ENCODE measurements around the gene CHCHD10.
A peak's percentile ranks its signal among the peaks of the same experiment; 100 is the strongest.

The CHCHD10 gene

GRCh38 chr22:23772315-23772648, 4.5 kb upstream of the CHCHD10 start:
- no peak for ATAC-seq

DNA sequence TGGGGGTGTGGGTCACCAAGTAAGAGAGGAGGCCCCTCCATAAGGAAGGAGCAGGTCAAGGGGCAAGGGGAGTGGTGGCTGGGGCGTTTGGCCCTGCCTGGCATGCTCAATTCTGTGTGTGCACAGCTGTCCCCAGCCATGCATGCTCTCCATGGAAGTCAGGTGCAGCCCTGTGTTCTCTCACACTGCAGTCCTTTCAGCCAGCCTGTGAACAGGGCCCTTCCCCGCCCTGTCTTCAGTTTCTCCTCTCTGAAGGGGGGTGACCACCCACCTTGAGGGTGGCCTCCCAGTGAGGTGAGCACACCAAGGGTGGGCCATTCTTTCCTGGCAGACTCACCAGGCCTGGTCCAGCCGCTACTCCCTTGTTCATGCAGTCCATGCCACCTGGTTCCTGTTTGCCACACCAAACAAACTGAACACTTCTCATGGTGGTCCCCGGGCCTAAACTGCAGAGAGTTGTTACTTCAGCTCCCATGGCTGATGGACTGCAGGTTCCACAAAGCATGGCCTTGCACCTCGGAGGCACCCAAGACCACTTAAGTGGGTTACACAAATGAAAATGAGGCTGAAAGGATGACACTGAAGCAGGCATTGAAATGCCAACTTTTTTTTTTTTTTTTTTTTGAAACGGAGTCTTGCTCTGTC, 1.7 kb upstream of the CHCHD10 start:
- ATAC-seq = no peak

GRCh38 chr22:23767303-23767672, 484 bp downstream of the CHCHD10 start:
- ATAC-seq = peak in 1 of 2 donors; percentile 5

- no peak for ATAC-seq
These were observed 2.6 kb downstream of the CHCHD10 start for GRCh38 chr22:23764899-23765881.

DNA sequence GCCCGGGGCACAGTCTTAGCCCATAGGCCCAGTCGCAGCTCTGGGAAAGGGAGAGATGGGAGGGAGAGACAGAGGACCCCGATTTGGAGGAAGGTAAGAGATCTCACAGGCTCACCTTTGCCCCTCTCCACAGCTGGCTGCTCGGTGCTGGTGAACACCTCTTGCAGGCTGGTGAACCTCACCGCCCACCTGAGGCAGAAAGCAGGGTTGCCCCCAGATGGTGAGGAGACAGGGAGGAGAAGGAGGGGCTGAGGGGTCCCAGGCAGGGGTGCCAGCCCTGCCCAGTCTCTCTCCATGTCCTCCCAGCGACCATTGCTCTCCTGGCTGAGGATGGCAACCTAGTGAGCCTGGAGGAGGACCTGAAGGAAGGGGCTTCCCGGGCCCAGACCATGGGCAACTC, 3.8 kb downstream of the CHCHD10 start:
- ATAC-seq = no peak

GRCh38 chr22:23763579-23763945, 4.2 kb downstream of the CHCHD10 start:
- peak; percentile 14 to 44 for ATAC-seq

GRCh38 chr22:23762842-23763578, 4.8 kb downstream of the CHCHD10 start, which contains the start of gene C22orf15:
C22orf15 (plus strand) TSS chr22:23762990; CDS start chr22:23763307, 317 bp downstream.
- ATAC-seq = no peak

GRCh38 chr22:23760056-23760455, 7.7 kb downstream of the CHCHD10 start:
- no peak for ATAC-seq

DNA sequence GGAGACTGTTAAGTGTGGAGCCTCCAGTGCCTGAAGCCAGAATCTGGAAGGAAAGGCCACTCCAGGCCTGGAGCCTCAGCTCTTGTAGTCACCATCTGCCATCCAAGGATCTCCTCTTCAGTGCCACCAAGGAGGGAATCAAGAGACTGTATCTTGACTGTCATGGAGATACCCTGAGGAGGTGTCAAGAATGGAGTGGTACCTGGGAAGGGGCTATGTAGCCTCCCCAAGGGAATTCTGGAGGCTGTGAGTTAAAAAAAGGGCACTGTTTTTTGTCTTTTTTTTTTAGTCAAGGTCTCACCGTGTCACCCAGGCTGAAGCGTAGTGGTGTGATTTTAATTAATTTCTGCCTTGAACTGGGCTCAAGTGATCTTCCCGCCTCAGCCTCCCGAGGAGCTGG, 8.2 kb downstream of the CHCHD10 start:
- ATAC-seq = no peak

GRCh38 chr22:23756891-23757290, 10.9 kb downstream of the CHCHD10 start:
- no peak for ATAC-seq

DNA sequence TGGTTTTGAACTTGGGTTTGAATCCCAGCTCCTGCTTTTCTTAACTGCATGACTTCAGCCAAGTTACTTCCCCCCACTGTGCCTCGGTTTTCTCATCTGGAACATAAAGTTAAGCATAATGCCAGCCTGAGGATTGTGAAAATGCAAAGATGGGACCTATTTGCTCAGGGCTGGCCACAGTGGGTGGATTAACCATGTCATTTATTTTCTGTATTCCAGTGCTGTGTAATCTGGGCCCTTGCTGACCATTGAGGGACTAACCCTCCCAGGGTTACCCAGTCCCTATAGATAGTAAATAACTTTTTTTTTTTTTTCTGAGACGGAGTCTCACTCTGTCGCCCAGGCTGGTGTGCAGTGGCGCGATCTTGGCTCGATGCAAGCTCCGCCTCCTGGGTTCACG, 12.1 kb downstream of the CHCHD10 start:
- ATAC-seq = no peak

DNA sequence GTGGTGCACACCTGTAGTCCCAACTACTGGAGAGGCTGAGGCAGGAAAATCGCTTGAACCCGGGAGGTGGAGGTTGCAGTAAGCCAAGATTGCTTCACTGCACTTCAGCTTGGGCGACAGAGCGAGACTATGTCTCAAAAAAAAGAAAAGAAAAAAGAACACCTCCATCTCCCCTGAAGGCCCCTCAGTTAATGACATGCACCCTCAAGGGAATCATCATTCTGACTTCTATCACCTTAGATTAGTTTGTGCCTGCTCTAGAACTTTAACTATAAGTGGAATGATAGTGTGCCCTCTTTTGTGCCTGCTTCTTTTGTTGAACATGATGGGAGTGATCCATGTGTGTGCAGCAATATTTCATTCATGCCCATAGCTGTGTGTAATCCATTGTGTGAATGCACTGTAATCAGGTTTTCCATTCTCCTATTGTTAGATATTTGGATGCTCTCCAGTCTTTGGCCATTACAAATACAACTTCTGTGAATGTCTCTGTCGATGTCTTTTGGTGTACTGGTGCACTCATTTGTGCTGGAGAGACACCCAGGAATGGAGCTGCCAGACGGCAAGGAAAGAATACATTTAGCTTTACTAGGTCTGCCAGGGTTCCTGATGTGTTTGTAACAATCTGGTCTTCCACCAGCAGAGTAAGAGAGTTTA, 12.7 kb downstream of the CHCHD10 start:
- no peak for ATAC-seq

DNA sequence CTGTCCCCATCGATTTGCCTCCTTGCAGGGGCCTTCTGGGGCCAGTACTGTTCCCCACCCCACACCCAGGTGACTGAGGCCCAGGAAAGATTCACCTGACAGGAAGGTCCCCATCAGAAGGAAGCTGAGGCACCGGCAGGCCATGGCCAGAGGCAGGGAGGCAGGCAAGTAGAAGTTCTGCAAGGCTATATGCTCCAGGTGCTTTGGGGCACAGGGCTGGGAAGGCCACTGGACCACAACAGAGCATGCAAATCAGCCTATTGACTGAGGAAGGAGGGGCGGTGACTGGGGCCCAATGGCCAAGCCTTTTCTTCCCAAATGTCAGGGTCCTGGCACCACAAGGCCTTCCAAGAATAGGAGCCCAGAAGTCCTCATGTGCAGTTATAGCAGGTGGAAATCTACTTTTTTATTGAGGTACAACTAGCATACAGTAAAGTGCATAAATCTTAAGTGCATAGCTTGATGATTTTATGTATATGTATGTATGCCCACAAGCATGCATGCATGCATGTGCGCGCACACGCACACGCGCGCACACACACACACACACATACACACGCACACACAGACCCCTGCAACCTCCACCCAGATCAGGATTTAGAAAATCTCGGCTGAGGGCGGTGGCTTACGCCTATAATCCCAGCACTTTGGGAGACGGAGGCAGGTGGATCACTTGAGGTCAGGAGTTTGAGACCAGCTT, 13.4 kb downstream of the CHCHD10 start, which contains the start of gene VPREB3:
TSS of gene VPREB3 (minus strand) at position 206 of the 700 bp plus-strand sequence. CDS start at position 144, 62 bp downstream.
- no peak for ATAC-seq

DNA sequence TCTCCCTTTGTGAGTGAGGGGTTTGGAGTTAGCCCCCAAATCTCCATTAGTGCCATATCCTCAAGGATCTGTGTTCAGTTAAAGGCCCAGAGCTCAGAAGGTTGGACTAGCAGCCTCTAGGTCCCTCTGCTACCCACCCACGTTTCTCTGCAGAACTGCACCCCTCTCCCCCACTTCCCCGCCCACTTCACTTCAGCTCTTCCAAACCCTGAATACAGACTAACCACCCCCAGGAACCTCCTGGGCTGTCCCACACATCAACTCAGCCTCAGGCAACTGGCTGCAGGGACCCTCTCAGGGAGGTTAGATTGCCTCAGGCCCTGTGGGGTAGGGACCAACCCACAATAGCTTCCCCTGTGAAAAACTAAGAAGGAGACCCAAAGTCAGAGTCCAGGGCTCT, 14.4 kb downstream of the CHCHD10 start:
- ATAC-seq = no peak

GRCh38 chr22:23752750-23753149, 15.0 kb downstream of the CHCHD10 start:
- ATAC-seq = no peak

- no peak for ATAC-seq
These were observed 15.6 kb downstream of the CHCHD10 start for GRCh38 chr22:23752090-23752691.

DNA sequence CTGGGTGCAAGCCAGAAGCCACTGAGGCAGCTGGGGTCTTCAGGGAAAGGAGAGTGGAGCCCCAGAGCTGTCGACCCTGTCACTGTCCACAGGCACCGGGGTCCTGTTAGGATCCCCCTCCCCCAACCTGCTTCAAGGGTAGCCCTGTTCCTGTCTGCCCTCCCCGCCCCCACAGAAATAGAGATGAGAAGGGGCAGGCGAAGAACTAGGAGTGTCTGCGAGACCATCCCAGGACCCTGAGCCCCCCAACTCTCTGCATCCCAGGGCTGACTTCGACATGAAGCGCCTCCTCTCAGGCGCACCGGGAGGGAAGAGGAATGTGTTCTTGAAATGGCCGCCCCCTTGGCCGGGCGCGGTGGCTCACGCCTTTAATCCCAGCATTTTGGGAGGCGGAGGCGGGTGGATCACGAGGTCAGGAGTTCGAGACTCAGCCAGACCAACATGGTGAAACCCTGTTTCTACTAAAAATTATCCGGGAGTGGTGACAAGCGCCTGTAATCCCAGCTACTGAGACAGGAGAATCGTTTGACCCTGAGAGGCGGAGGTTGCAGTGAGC, 16.3 kb downstream of the CHCHD10 start:
- ATAC-seq = peak in 1 of 2 donors; percentile 7

DNA sequence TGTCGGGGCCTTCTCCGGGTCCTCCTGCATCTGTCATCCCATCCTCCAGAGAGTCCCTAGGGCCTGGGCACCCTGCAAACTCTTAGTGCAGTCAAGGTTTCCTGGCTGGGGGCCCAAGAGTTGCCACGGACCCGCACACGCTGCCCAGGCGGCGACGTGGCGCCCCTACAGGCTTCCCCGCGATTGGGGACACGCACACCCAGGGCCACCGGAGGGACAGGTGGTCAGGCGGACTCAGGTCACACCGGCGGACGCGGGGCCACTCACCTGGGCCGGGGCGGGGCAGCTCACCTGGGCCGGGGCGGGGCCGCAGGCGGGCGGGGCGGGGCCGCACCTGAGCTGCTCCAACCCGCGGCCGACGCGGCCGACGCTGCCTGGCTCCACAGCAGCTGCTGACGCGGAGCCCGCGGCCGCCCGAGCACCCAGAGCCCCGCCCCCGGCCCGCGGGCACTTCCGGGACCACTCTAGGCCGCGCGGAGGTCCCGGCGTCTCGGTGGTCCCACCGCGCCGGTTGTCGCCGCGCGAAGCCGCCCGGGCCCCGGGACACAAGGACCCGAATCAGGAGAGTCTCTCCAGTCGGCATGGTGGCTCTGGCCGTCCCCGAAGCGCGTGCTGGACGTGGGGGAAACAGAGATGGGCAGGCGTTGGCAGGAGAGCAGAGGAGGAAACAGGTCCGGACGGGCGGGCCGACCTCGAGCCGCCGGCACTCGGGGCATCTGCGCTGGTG, 16.9 kb downstream of the CHCHD10 start, which contains the start of gene ZNF70:
TSS of gene ZNF70 (minus strand) at position 399 of the 727 bp plus-strand sequence. CDS start 5,972 bp downstream, outside the sequence.
- peak; percentile 100 for ATAC-seq

- ATAC-seq = no peak
These were observed 17.4 kb downstream of the CHCHD10 start for GRCh38 chr22:23750367-23750713.

DNA sequence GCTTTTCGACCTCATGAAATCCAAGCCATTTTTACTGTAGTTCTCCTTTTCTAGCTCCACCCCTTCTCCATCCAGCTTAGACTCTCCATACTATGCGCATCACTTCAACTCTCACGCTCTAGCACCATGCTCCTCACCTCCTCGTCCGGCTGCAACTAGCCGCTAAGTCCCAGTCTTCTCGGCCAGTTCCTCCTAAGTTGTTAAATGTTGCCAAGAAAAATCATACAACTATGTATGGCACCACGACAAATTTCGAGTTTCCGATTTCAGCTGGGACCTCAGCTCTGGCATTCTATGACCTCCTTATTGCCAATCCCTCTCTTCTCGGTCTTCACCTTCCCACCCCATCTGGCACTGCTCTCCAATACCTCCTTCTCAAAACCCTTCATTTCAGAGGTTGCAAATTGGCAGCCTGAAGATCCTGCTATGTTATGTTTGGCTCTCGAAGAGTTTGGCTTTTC, 17.9 kb downstream of the CHCHD10 start:
- no peak for ATAC-seq

All from activated CD4-positive, CD25-positive, alpha-beta regulatory T cell treated with anti-CD3 and anti-CD28 coated beads, Interleukin-2, amount 50 U/mL, for 24 hours (primary cell).